Progenitor cell of endocrine pancreas (in vitro differentiated cells): ENCODE measurements around the gene TMEM134. TPM values are rescaled to one million over a fixed set of nuclear protein-coding genes. Genes with fewer than 3 reads are reported as not detected.

Experiments used
- DNase-seq: peaks from one replicate; pipeline ENCODE4 v3.0.0; 2021; ENCODE audit warnings: low spot score; ENCODE audit not compliant: unreplicated experiment
- H3K27ac Mint-ChIP-seq: 2 replicates; pipeline ENCODE4 v1.8.0; 2021; ENCODE audit warnings: mild to moderate bottlenecking, moderate library complexity, mixed read lengths
- H3K27me3 Mint-ChIP-seq: 2 replicates; pipeline ENCODE4 v1.8.0; 2021; ENCODE audit warnings: mixed read lengths
- H3K36me3 Mint-ChIP-seq: 2 replicates; pipeline ENCODE4 v1.8.0; 2022; ENCODE audit warnings: mixed read lengths; ENCODE audit not compliant: insufficient read depth
- H3K4me1 Mint-ChIP-seq: 2 replicates; pipeline ENCODE4 v1.8.0; 2021; ENCODE audit warnings: low read depth, mixed read lengths
- H3K4me3 Mint-ChIP-seq: 2 replicates; pipeline ENCODE4 v1.8.0; 2021; ENCODE audit warnings: low read depth, mild to moderate bottlenecking, moderate library complexity, mixed read lengths
- H3K9me3 Mint-ChIP-seq: 2 replicates; pipeline ENCODE4 v1.8.0; 2021; ENCODE audit warnings: low read depth, mixed read lengths
- total RNA-seq: library from RNA; stranded (reverse); gene quantifications from 2 replicates; pipeline ENCODE4 v1.2.1, GENCODE V29; 2021
- TF ChIP-seq, protein P1 (sequence below): fragments of 200-600 bp; sonication (generic); IDR thresholded peaks from one replicate; pipeline ENCODE4 v1.5.0; 2021; ENCODE audit warnings: antibody characterized with exemption, mild to moderate bottlenecking; ENCODE audit not compliant: unreplicated experiment

TMEM134 gene
- total RNA-seq, 1 donor from 2014 or later, result 63.3 TPM

GRCh38 chr11:67442504-67443404 is 26.3 kb downstream of the TMEM134 start:
- Mint-ChIP-seq H3K27ac (peak overlapping the region; percentile 86), H3K4me1 (peaks cover 5% of the 10 kb centered on the region)

DNA sequence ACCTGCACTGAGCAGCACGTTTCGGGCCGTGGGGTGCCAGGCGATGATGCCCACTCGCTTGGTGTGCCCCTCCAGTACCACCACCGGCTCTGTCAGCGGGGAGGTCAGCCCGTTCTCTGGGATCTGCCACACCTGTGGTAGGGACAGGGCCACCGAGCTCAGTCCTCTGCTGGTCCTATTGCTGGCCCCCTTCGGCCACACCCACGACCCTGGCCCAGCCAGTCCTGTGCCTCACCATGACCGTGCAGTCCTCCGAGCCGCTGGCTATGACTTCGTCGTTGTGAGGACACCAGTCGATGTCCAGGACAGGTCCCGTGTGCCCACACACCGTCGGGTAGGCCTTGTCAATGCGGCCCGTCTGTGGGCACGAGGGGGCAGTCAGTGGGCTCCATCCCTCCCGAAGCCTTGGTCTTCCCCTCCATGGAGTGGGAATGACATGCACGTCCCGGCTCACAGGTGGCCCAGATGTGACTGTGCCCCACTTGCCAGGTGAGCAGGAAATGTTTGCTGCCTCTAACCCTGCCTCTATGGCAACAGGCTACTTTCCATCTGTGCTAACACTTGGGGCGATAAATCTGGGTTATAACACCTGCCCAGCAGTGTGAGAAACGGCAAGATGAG is 27.2 kb downstream of the TMEM134 start:
- no peaks in the 10 kb centered on the region for H3K9me3 Mint-ChIP-seq
- no peaks in the 10 kb centered on the region for H3K36me3 Mint-ChIP-seq

More at GRCh38 chr11:67442504-67443404, 26.3 kb downstream of the TMEM134 start:
- Mint-ChIP-seq H3K9me3 (no peaks in the 10 kb centered on the region), H3K27me3 (no peaks in the 10 kb centered on the region), H3K4me3 (peak overlapping the region; percentile 85), H3K36me3 (no peaks in the 10 kb centered on the region)
- DNase-seq, result no peak
- TF ChIP-seq, protein P1, sequence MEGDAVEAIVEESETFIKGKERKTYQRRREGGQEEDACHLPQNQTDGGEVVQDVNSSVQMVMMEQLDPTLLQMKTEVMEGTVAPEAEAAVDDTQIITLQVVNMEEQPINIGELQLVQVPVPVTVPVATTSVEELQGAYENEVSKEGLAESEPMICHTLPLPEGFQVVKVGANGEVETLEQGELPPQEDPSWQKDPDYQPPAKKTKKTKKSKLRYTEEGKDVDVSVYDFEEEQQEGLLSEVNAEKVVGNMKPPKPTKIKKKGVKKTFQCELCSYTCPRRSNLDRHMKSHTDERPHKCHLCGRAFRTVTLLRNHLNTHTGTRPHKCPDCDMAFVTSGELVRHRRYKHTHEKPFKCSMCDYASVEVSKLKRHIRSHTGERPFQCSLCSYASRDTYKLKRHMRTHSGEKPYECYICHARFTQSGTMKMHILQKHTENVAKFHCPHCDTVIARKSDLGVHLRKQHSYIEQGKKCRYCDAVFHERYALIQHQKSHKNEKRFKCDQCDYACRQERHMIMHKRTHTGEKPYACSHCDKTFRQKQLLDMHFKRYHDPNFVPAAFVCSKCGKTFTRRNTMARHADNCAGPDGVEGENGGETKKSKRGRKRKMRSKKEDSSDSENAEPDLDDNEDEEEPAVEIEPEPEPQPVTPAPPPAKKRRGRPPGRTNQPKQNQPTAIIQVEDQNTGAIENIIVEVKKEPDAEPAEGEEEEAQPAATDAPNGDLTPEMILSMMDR, result no peak

DNA sequence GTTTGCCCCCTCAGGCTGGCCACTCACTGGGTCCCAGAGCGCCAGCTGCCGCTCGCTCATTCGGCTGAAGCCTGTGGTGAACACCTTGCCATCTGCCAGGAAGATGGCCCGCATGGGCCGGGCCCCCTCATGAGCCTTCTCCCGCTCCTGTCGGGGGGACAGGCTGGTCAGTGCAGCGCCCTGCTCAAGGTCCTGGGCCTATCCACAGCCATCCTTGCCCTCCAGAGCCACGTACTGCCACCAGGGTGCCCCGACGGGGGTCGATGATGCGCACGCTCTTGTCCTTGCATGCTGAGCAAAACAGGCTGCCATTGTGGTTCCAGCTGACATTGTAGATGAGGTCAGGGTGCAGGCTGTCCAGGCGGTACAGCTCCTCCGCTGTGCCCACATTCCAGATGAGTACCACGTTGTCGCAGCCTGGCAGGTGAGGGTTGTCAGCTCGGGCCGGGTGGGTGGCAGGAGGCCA is 27.9 kb downstream of the TMEM134 start:
- H3K4me1 Mint-ChIP-seq, result peaks cover 5% of the 10 kb centered on the region
- DNase-seq, result no peak
- H3K36me3 Mint-ChIP-seq, result no peaks in the 10 kb centered on the region
- no peaks in the 10 kb centered on the region for H3K27me3 Mint-ChIP-seq
- H3K27ac Mint-ChIP-seq, result no peak overlapping the region
- TF ChIP-seq, protein P1, result no peak
- H3K9me3 Mint-ChIP-seq, result no peaks in the 10 kb centered on the region
- H3K4me3 Mint-ChIP-seq, result no peak overlapping the region

More for the DNA sequence above, 27.2 kb downstream of the TMEM134 start:
- DNase-seq, result no peak
- Mint-ChIP-seq H3K27ac (no peak overlapping the region), H3K4me3 (peak overlapping the region; percentile 85), H3K4me1 (peaks cover 5% of the 10 kb centered on the region), H3K27me3 (no peaks in the 10 kb centered on the region)
- TF ChIP-seq, protein P1, result no peak

DNA sequence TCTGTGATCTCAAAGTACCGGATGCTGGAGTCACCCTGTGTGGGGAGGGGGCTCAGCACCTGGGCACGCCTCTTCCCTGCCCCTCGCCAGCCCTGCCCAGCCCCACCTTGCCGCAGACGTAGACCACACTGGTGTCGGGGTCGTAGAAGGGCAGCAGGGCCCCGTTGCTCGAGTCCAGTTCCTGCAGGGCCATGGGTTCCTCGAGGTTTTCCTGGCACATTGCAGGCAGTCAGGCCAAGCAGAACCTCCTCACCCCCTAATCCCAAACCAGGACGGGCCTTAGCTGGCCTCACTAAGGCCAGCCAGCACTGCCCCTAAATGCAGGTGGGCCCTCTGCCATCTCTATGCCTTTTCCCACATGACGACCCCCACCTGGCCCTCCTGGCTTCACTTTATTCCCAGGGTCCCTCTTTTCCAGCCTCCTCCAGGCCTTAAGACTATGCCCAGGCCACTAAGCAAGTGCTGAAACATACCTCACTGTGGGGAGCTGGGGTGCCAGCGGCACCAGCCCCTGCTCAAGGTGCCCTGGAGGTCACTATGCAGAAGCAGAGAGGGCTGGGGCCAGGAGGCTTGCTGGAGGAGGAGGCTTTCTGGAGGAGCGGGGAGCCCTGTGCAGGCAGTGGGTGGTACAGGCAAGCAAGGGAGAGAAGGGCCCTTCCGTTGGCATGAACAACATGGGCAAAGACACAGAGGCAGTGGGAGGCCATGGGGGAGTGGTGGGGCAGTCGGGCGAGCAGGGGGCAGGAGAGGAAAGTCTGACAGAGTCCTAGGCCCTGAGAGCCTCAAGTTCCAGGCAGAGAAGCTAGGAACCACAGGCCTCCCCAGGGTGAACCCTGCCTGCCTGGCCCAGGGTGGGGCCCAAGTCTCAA is 28.6 kb downstream of the TMEM134 start:
- H3K9me3 Mint-ChIP-seq, result no peaks in the 10 kb centered on the region
- no peaks in the 10 kb centered on the region for H3K36me3 Mint-ChIP-seq
- H3K27me3 Mint-ChIP-seq, result no peaks in the 10 kb centered on the region
- H3K4me3 Mint-ChIP-seq, result no peak overlapping the region
- peaks cover 5% of the 10 kb centered on the region for H3K4me1 Mint-ChIP-seq
- TF ChIP-seq, protein P1, result no peak
- H3K27ac Mint-ChIP-seq, result peak overlapping the region; percentile 41
- DNase-seq, result no peak
